ENCODE measurements around the gene DGKG. TPM values are rescaled to one million over a fixed set of nuclear protein-coding genes. Genes with fewer than 3 reads are reported as not detected.

The DGKG gene
- 0.14 TPM for polyA plus RNA-seq (2013, experiment 1 of 2; ENCODE audit: insufficient read length)
- 0.17 TPM for polyA plus RNA-seq (2013, experiment 2 of 2; ENCODE audit: insufficient read length)

DNA sequence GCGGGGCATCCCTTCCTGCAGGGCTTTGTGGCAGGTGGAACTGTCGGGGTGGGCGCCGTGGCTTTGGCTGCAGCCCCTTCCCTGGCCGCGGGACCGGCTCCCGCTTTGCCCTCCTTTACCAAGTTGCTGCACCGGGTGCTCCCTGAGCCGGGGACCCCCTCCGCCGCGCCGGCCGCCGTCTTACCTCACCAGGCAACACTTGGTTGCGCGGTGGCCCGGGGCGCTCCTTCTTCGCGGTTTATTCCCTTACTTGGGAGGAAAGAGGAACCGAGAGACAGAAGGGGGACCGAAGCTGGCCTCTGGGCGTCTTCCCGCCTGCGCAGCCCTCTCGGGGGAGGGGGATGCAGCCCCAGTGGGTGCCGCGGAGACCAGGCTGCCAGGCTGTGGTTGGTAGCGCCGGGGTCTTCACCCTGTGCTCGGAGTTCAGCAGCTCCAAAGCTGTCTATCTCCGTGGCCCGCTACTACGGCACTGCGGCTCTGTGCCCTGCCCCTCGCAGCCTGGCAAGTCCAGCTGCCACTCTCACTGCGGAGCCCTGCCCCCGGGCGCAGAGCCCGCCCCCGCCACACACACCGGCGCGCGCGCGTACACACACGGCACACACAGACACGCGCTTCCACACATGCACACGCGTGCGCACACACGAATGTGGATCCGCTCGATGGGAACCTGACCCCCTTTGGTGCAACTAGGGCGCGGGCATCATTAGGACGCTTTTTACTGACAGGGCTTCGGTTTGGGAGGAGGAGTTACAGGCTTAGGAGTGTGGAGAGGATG lies at the start of gene DGKG:
DGKG (minus strand) TSS at position 473 of the 775 bp plus-strand sequence. CDS start 41,775 bp downstream, outside the sequence.
- no peak for DNase-seq

DNA sequence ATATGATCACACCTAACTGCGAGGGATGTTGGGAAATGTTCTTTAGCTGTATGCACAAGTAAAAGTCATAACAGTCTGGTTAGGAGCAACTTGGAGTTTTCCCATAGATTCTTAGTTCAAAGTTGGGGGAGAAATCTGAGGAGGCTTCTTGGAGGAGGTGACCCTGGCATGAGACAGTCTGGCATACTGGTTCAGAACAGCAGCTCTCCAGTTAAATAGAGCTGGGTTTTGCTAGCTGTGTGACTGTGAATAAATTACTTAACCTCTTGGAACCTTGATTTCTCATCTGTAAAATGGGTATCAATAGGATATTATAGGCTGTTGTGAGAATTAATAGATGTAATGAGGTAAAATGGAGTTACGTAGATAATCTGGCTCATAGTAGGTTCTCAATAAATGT lies 49.1 kb upstream of the DGKG start:
- DNase-seq, result no peak

DNA sequence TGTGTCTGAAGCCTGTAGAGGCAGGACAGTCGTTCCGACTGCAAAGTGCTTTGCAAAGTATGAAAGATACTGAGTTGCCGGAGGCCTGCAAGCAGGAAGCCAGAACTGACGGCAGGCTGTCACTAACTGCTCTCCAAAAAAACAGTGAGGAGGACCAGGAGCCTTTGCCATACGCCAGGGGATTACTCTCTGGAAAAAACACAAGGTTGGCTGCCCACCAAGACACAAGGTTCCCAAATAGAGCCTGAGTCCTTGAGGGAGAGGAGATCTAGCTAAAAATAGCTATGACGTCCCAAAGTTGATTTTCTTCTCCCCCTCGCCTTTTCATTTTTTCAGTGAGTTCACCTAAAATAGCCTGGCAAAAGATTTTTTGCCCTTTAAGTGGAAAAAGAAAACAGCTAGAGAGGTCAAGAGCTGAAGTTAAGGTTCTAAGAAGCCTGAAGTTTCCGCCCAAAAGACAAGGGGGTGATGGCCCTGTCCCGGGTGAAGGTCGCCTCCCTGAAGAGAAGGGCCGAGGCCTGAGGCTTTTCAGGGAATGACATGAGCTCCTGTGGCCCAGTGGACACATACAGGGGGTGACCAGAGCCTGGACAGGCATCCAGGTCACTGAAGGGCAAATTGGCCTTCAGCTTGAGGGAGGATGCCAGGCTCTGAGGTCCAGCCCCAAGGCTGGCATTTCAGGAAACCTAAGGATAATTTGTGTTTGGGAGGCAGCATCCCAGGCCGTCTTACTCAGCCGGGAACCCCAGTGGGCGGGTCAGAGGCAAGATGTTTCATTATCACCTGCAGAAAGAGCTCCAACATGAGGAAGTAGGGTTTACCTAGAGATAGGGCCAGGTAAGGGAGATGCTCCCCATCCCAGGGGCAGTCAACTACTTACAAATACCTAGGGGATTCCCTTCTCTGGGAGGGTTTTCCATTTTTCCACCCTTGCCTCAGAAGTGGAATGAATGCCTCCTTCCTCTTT lies 44.9 kb upstream of the DGKG start:
- no peak for DNase-seq

DNA sequence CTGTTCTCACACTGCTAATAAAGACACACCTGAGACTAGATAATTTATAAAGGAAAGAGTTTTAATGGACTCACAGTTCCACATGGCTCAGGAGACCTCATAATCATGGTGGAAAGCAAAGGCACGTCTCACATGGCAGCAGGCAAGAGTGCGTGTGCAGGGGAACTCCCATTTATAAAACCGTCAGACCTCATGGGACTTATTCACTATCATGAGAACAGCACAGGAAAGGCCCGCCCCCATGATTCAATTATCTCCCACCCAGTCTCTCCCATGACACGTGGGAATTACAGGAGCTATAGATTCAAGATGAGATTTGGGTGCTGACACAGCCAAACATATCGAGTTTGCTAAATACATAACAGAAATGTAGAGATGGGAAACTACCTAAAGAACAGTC lies 39.5 kb upstream of the DGKG start:
- DNase-seq, result no peak

DNA sequence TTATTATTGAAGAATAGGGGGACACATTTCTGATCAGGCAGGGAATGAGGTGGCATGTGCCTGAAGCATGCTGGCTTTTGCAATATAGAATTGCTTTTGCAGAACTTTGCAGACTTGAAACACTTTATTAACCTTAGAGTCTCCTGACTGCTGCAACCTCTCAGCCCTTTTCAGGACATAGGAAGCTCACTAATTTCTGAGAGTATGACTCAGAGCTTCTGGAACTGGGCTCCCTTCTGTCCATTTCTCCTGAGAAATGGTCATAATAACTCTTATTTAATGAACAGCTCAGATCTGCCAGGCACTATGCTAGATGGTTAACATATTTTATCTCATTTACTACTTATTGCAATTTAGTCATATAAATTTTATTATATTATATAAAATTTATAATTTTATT lies 38.6 kb upstream of the DGKG start:
- no peak for DNase-seq

DNA sequence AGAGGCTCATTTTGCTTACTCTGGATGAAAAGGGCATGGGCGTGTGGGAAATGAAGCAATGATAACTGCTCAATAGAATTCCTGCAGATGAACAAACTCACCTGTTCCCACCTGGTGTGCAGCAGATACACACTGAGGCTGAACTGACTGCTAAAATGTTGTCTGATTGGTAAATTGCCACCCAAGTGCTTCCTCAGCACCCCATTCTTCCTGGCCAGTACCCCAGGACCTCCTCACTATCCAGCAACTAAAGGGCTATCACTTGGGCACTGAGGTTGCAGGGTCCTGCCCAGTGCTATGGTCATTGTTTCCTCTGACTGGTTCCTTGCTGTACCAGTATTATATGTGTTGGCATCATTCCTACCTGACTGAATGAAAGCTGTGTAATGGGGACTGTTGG lies 38.0 kb upstream of the DGKG start:
- DNase-seq, result no peak

DNA sequence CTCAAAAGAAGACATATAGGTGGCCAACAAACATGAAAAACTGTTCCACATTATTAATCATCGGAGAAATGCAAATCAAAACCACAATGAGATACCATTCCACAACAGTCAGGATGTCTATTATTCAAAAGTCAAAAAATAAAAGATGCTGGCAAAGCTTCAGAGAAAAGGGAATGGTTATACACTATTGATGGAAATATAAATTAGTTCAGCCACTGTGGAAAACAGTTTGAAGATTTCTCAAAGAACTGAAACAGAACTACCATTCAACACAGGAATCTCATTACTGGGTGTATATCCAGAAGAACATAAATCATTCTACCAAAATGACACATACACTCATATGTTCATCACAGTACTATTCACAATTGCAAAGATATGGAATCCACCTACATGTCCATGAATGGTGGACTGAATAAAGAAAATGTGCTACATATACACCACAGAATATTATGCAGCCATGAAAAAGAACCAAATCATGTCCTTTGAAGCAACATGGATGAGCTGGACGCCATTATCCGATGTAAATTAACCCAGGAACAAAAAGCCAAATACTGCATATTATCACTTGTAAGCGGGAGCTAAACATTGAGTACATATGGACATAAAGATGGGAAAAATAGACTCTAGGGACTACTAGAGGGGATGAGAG lies 32.7 kb upstream of the DGKG start:
- DNase-seq, result no peak

DNA sequence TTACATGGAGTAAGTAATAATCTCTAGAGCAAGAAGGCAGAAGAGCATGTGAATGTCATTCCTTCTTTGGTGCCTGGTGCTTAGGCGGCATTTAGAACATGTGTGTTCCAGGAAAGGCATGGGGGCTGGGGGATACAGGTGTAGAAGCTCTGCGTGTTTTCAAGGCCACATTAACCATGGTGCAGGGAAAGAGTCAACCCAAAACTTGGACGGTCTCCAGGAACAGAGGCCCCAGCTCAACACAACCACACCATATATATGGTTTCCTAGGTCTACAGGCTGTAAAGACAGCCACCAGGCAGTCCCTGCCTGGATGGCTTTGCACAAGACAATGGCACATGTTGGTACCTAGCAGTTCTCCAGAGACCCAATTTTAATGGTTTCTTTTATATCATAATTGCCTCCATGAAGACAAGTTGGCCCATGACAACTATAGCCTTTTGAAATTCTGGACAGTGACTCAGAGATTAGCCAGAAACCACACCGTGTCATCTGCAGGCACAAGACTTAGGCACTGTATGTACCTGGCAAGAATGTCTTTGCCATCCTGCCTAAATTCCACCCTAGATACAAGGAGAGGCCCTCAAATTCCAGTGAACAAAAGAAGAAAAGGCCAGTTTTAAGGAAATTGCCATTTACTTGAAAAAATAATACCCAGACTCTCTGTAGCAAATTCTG lies 25.0 kb upstream of the DGKG start:
- no peak for DNase-seq

DNA sequence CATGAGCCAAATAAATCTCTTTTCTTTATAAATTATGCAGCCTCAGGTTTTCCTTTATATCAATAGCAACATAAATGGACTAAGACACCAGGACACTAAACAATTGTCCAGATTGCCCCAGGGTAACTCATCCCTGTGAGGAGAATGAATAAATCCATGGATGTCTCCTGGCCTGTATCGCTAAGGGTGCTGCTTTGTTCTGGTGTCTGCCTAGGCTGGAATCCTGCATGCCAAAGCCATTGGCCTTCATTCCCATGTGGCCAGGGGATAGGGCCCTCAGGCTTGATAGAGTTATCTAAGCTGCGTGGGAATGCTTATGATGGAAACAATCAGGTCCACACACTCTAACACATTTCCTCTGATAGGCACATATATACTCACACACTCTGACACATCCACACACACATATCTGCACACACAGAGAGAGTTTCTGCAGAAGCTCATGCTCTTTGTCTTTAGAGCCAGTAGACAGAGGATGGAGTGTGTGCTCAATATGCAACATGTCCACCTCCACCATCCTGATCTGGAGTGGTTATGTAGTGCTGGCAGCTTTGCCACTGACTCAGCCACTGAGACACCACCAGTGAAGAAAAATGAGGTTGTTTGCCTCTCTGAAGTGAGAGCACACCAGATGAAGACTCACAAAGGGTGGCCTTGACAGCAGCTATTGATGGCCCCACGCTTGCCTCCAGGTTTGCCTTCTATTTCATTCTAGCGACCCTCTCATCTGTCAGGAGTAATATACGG lies 24.0 kb upstream of the DGKG start:
- no peak for DNase-seq

DNA sequence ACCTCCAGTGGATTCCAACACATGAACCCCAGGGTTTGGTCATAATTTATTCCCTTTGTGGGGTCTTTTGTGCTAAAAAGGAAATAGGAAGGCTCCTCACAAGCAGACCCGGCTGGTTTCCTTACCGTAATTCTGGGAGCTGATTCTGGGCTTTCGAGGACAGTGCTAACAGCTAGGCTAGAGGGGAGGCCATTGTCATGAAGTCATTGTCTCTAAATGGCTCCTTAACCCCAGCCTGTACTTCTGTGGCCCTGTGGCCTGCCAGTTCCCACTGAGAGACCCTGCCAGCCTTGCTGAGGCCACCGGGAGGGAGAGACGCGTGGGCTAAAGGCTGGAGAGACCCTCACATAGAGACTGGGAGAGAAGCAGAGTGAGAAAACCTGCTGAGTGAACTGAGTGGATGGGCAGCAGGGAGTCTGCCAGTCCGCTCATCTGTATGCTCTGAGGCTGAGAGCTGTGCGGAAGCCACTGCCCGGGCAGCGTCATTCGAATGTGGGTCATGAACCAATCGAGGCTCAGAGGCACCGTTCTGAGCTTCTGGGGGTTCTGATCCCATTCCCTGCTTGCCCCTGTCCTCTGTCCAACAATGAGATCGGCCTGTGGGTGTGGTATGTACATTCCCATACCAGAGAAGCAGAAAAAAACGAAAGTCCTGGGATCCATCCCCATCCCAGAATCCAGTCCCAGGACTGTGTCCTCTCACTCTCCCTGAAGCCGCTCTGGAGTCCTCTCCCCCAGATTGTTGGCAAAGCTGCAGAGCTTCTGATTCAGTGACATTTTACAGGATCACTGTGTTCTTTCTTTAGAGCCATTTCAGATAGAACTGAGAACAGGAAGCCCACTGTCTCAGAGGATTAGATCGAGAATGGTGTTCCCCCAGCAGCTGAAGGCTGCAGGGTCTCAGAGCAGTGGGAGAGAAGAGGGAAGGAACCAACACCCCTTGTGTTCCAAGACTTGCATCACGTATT lies 21.3 kb upstream of the DGKG start:
- no peak for DNase-seq

DNA sequence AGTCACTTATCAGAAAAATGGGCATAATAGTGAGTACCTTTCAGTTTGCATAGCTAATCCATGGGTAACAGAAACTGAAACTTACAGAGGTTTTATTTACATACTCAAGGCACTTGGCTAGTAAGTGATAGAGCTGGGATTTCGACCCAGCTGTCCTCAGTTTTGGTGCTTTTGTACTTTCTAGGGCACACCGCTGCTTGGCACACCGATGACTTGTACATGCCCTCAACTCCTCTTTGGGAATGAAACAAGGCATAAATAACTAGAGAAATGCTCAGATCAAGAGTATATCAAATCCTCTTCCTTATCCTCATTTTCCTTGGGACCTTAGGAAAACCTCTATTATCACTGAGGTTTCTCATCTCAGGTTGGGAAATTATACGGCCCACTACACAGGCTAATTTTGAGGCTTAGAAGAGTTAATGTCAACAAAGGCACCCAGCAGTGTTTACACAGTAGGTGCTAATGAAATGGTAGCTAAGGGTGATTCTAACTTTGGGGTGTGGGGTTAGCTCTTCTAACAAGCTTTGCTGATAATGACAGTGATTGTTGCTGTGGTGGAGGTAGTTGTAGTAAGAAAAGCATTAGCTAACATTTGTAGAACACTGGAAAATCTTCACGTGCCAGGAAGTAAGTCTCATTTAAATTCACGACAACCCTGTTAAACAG lies 20.3 kb upstream of the DGKG start:
- DNase-seq, result no peak

DNA sequence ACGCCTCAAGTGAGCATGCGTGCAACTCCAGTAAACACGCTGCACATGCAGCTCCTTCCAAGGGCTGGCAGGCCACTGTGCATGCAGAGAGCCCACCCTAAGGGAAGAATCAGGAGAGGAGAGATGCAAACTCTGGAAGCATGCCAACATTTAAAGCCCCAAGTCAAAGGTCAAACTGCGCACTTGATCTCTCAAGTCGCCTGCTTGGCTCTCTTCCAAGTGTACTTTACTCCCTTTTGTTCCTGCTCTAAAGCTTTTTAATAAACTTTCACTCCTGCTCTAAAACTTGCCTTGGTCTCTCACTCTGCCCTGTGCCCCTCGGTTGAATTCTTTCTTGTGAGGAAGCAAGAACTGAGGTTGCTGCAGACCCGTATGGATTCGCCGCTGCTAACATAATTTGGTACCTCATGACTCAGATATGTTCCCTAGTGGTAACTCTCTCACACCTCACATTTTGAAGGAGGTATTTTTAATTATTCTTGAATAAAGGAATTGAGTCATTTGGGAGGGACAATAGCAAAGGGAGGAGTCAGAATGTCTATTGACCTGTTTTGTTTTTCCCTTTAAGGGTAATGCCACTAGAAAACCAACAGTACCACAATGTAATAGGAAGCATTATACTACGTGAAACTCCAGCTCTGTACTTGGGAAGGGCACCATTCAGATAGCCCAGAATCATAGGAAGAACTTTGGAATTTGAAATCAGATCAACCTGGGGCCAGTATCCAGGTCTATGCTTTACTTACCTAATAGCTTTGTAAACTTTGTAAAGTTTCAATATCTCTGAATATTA lies 19.6 kb upstream of the DGKG start:
- DNase-seq, result no peak

DNA sequence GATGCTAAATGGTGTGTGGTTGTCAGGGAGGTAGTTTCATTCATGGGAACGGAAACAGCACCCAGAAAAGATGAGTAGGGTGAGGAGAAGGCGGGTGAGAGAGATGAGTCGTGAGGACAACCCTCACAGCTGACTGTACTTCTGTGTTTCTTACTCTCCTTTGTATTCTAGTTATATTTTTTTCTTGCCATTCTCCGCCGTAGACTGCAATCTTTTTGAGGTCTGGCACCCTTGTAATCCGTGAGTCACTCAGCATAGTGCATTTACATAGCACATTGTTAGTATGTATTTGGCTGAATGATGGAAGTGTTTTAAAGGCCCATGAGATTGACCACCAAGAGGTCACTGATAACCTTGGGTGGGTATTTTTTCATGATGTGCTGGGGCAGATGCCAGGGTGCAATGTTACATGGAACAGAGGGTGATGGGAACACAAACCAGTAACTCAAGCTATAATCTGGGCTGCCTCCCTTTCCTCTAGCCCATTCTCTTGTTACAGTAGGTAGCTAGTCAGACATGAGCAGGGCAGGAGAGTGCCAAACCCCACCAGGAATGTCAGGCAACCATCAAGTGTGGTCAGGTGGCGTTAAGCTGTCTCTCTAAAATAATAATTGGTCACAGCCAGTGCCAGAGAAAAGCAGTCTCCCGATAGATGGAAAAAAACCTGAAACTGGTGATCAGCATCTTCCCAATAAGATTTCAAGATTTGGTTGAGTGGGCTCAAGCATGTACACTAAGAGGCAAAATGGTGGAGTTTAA lies 18.8 kb upstream of the DGKG start:
- no peak for DNase-seq

DNA sequence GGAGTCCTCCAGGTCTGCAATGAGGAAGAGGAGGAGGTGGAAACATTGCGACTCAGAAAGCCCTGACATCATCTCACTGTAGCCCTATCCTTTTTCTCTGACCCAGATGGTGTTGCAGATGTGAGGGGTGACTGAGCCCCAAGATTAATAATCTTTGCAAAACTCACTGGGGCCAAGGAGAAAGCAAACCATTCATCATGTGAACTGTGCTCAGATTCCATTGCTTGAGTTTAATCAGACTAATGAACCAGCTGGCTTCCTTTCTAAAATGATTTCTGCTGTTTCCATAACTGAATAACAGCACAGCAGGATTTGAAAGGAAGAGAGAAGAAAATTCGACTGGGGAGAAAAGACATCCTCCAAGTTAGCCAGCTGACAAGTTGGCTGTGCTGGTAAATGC lies 13.4 kb upstream of the DGKG start:
- no peak for DNase-seq

DNA sequence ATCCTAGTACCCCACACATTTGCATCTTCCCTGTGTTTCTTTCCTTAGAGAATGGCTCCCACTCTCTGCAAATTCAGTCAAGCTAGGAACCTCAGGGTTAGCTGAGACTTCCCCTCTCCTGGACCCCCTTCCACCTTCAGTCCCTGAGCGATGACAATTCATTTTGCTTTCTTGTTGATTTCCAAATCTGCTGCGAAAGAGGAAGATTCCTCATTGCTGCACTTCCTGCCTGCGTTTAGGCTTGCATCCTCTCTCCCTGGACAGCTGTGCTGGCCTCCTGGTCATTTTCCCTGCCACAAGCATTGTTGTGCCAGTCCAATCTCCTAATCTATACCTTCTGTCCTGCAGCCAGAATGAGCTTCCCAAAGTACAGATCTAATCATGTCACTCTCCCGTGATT lies 12.3 kb upstream of the DGKG start:
- DNase-seq, result no peak

DNA sequence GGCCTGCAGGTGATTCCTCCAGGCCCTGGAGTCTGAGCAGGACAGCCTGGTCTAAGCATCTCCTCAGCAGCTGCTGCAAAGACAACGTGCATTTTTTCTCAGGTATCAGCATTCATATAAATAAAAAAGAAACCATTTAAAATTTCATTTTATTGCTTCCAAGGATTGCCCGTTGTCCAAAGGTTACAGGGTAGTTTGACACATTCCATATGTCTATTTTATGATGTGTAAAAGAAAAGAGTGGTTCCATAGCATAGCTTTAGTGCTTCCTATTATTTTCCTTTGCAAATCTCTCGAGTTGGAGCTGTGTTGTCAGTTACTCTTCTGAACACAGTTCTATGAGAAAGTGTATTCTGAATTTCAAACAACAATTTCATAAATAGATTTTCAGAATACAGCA lies 7.2 kb upstream of the DGKG start:
- DNase-seq, result no peak

DNA sequence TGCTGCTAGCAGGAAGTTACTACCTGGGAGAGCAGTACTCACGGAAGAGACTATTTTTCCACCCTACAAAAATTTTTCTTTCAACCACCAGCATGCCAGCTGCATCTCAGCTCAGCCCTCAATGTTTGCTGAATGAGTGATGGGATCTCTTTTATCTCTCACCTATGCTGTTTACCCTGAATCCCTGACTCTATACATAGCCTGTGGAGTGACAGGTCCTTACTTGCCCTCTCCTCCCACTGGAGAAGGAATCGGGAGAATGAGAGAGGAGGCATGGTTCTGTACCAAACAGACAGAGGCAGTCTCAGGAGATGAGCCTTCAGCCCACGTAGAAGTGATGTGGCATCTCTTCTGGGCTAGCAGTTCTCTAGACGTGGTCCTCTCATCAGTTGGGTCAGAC lies 6.7 kb upstream of the DGKG start:
- DNase-seq, result no peak

DNA sequence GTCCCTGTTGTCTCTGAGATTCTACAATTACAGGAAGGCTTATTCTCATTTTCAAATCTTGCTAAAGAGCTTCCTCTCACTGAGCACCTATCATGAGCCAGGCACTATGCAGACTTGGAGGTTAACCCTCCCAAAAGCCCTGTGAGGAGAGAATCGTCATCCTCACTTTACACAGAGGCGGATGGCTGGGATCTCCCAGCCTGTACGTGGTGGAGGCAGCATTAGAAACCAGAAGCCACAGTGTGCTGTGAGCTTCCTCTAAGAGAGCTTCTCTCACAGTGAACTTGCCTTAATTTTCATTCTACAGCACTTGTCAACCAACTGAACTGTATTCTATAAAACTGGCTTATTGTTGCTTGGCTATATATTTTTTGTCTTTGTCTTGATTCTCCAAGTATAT lies 6.1 kb upstream of the DGKG start:
- DNase-seq, result no peak
